ENCODE results near the gene NTSR1. TPM values are rescaled to one million over a fixed set of nuclear protein-coding genes. Genes with fewer than 3 reads are reported as not detected.

The NTSR1 gene
- polyA plus RNA-seq, 1 experiment, result 0.09 TPM

- TF ChIP-seq CTCF (IDR thresholded peaks at IDR 0.05; ENCODE audit: low read depth, low read length), result no peak
- peak overlapping the region; percentile 61 for H3K27ac ChIP-seq (ENCODE audit: low read depth, low read length)
- peak overlapping the region; percentile 69 for H3K4me3 ChIP-seq (ENCODE audit: low read depth, low read length)
- H3K27me3 ChIP-seq (ENCODE audit: control insufficient read depth, insufficient read depth, low read length), result no peaks in the 10 kb centered on the region
- ChIA-PET CTCF (interaction anchor here (1.9 kb wide), 2 partner anchors 13 to 126 kb away, joined by 9 to 13 read pairs; no protein-coding TSS in a partner anchor), POLR2A (interaction anchor here (0.8 to 1.9 kb wide), 3 partner anchors 43 to 109 kb away, joined by 3 to 7 read pairs (median 6); no protein-coding TSS in a partner anchor)
- DNase-seq (ENCODE audit: low read depth, low spot score), result no peak
- no peaks in the 10 kb centered on the region; the same call in 1 of the 2 replicates for H3K9me3 ChIP-seq (ENCODE audit: control insufficient read depth, insufficient read depth, low read length)
These were observed 86.6 kb downstream of the NTSR1 start for GRCh38 chr20:62795023-62795761.

- peak overlapping the region; percentile 21 for H3K27ac ChIP-seq (ENCODE audit: low read depth, low read length)
- H3K9me3 ChIP-seq (ENCODE audit: control insufficient read depth, insufficient read depth, low read length), result no peaks in the 10 kb centered on the region; the same call in 1 of the 2 replicates
- no peak for DNase-seq (ENCODE audit: low read depth, low spot score)
- ChIA-PET CTCF (interaction anchor here (1.4 kb wide), 1 partner anchor 11 kb away, joined by 9 read pairs; no protein-coding TSS in a partner anchor), POLR2A (interaction anchor here (1.0 kb wide), 1 partner anchor 18 kb away, joined by 3 read pairs; no protein-coding TSS in a partner anchor)
- no peak for TF ChIP-seq CTCF (IDR thresholded peaks at IDR 0.05; ENCODE audit: low read depth, low read length)
- peak overlapping the region; percentile 74 for H3K4me3 ChIP-seq (ENCODE audit: low read depth, low read length)
- no peaks in the 10 kb centered on the region for H3K27me3 ChIP-seq (ENCODE audit: control insufficient read depth, insufficient read depth, low read length)
These were observed 88.3 kb downstream of the NTSR1 start for GRCh38 chr20:62796699-62797491.

- POLR2A ChIA-PET, result no interaction called here
- Histone ChIP-seq H3K9me3 (ENCODE audit: control insufficient read depth, insufficient read depth, low read length) (no peaks in the 10 kb centered on the region; the same call in 1 of the 2 replicates), H3K4me3 (ENCODE audit: low read depth, low read length) (peak overlapping the region; percentile 74), H3K27me3 (ENCODE audit: control insufficient read depth, insufficient read depth, low read length) (no peaks in the 10 kb centered on the region), H3K27ac (ENCODE audit: low read depth, low read length) (no peak overlapping the region)
- DNase-seq (ENCODE audit: low read depth, low spot score), result no peak
- no peak for TF ChIP-seq CTCF (IDR thresholded peaks at IDR 0.05; ENCODE audit: low read depth, low read length)
- CTCF ChIA-PET, result interaction anchor here (1.4 to 2.1 kb wide), 2 partner anchors 10 kb away, joined by 9 read pairs; no protein-coding TSS in a partner anchor
These were observed 89.3 kb downstream of the NTSR1 start for GRCh38 chr20:62797671-62798532.

GRCh38 chr20:62799036-62799435 lies 90.4 kb downstream of the NTSR1 start:
- CTCF ChIA-PET, result interaction anchor here (2.1 kb wide), 1 partner anchor 9 kb away, joined by 9 read pairs; no protein-coding TSS in a partner anchor
- POLR2A ChIA-PET, result no interaction called here
- DNase-seq (ENCODE audit: low read depth, low spot score), result no peak
- no peak for TF ChIP-seq CTCF (IDR thresholded peaks at IDR 0.05; ENCODE audit: low read depth, low read length)
- Histone ChIP-seq H3K27me3 (ENCODE audit: control insufficient read depth, insufficient read depth, low read length) (no peaks in the 10 kb centered on the region), H3K27ac (ENCODE audit: low read depth, low read length) (no peak overlapping the region), H3K9me3 (ENCODE audit: control insufficient read depth, insufficient read depth, low read length) (no peaks in the 10 kb centered on the region; the same call in 1 of the 2 replicates), H3K4me3 (ENCODE audit: low read depth, low read length) (no peak overlapping the region)

Data from AG04450 (cell line).